ENCODE results near the gene HIP1.

The HIP1 gene

DNA sequence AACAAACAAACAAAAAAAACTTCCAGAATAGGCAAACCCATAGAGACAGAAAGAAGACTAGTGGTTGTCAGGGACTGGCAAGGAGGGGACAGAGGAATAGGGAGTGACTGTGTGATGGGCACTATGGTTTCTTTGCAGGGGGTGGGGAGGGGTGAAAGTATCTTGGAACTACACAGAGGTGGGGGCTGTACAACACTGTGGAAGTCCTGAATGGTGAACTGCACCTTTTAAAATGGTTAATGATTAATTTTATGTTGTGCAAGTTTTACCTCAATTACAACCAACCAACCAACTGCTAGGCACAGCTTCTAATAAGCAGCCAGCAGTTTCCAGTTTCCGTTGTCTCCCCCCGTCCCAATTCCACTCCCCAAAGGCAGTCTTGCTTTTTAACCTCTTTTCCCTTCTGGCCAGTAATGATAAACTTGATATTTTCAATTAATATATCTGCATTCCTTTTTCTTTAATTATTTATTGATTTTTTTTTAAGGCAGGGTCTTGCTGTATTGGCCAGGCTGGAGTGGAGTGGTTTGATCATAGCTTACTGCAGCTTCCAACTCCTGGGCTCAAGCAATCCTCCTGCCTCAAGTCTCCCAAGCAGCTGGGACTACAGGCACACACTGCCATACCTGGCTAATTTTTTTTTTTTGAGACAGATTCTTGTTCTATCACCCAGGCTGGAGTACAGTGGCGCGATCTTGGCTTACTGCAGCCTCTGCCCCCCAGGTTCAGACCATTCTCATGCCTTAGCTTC is 46.8 kb downstream of the HIP1 start:
- DNase-seq (ENCODE audit: low read depth) = no peak
- no peak for TF ChIP-seq POLR2A (IDR thresholded peaks at IDR 0.05; ENCODE audit: extremely low read depth, insufficient read length)
- TF ChIP-seq, protein P1, sequence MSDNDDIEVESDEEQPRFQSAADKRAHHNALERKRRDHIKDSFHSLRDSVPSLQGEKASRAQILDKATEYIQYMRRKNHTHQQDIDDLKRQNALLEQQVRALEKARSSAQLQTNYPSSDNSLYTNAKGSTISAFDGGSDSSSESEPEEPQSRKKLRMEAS (IDR thresholded peaks at IDR 0.05; ENCODE audit: low read depth, low read length) = no peak
- no peak for TF ChIP-seq MYC (IDR thresholded peaks at IDR 0.05; ENCODE audit: low read depth, low read length)
- TF ChIP-seq, protein P2, sequence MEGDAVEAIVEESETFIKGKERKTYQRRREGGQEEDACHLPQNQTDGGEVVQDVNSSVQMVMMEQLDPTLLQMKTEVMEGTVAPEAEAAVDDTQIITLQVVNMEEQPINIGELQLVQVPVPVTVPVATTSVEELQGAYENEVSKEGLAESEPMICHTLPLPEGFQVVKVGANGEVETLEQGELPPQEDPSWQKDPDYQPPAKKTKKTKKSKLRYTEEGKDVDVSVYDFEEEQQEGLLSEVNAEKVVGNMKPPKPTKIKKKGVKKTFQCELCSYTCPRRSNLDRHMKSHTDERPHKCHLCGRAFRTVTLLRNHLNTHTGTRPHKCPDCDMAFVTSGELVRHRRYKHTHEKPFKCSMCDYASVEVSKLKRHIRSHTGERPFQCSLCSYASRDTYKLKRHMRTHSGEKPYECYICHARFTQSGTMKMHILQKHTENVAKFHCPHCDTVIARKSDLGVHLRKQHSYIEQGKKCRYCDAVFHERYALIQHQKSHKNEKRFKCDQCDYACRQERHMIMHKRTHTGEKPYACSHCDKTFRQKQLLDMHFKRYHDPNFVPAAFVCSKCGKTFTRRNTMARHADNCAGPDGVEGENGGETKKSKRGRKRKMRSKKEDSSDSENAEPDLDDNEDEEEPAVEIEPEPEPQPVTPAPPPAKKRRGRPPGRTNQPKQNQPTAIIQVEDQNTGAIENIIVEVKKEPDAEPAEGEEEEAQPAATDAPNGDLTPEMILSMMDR (IDR thresholded peaks at IDR 0.05; ENCODE audit: low read depth, low read length) = no peak

DNA sequence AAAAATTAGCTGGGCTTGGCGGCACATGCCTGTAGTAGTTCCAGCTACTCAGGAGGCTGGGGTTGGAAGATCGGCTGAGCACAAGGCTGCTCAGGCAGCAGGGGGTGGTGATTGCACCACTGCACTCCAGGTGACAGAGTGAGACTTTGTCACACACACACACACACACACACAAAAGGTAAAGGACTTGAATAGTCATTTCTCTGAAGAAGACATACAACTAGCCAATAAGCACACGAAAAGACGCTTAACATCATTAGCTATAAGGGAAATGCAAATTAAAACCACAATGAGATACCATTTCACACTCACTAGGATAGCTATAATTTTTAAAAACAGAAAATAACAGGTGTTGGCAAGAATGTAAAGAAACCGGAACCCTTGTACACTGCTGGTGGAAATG is 48.6 kb downstream of the HIP1 start:
- no peak for DNase-seq (ENCODE audit: low read depth)
- H3K4me3 ChIP-seq (ENCODE audit: low read depth, low read length) = no peak overlapping the region
- no peak for TF ChIP-seq POLR2A (IDR thresholded peaks at IDR 0.05; ENCODE audit: extremely low read depth, insufficient read length)
- no peak for TF ChIP-seq MYC (IDR thresholded peaks at IDR 0.05; ENCODE audit: low read depth, low read length)
- TF ChIP-seq, protein P1 (IDR thresholded peaks at IDR 0.05; ENCODE audit: low read depth, low read length) = no peak
- TF ChIP-seq, protein P2 (IDR thresholded peaks at IDR 0.05; ENCODE audit: low read depth, low read length) = no peak

More for the DNA sequence above, 46.8 kb downstream of the HIP1 start:
- no peak overlapping the region for H3K4me3 ChIP-seq (ENCODE audit: low read depth, low read length)

DNA sequence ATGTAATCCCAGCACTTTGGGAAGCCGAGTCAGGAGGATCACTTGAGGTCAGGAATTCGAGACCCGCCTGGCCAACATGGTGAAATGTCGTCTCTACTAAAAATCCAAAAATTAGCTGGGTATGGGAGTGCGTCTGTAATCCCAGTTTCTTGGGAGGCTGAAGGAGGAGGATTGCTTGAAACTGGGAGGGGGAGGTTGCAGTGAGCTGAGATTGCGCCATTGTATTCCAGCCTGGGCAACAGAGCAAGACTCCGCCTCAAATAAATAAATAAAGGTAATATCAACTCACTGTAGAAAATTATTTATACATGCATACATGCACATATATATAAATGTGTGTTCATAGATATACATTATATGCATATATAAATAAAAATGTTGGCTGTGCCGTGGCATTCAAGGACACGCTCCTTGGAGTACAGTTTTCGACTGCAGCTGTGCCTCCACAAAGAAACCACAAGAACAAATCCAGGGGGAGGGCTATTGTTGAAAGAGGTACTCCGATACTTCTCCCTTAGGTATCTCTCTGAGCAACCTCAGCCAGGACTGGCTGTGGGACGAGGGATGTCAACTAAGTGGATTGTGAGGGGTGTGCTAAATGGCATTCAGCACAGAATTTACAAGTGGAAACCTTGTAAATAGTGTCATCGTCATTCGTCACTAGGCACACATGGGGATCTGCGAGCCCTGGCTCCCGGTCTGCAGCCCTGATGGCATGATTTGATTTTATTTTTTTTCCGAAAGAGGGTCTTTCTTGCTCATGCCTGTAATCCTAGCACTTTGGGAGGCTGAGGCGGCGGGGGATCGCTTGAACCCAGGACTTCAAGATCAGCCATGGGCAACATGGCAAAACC is 49.3 kb downstream of the HIP1 start:
- H3K4me3 ChIP-seq (ENCODE audit: low read depth, low read length) = no peak overlapping the region
- TF ChIP-seq, protein P1 (IDR thresholded peaks at IDR 0.05; ENCODE audit: low read depth, low read length) = no peak
- no peak for TF ChIP-seq POLR2A (IDR thresholded peaks at IDR 0.05; ENCODE audit: extremely low read depth, insufficient read length)
- TF ChIP-seq, protein P2 (IDR thresholded peaks at IDR 0.05; ENCODE audit: low read depth, low read length) = no peak
- no peak for TF ChIP-seq MYC (IDR thresholded peaks at IDR 0.05; ENCODE audit: low read depth, low read length)
- DNase-seq (ENCODE audit: low read depth) = peak; percentile 22

DNA sequence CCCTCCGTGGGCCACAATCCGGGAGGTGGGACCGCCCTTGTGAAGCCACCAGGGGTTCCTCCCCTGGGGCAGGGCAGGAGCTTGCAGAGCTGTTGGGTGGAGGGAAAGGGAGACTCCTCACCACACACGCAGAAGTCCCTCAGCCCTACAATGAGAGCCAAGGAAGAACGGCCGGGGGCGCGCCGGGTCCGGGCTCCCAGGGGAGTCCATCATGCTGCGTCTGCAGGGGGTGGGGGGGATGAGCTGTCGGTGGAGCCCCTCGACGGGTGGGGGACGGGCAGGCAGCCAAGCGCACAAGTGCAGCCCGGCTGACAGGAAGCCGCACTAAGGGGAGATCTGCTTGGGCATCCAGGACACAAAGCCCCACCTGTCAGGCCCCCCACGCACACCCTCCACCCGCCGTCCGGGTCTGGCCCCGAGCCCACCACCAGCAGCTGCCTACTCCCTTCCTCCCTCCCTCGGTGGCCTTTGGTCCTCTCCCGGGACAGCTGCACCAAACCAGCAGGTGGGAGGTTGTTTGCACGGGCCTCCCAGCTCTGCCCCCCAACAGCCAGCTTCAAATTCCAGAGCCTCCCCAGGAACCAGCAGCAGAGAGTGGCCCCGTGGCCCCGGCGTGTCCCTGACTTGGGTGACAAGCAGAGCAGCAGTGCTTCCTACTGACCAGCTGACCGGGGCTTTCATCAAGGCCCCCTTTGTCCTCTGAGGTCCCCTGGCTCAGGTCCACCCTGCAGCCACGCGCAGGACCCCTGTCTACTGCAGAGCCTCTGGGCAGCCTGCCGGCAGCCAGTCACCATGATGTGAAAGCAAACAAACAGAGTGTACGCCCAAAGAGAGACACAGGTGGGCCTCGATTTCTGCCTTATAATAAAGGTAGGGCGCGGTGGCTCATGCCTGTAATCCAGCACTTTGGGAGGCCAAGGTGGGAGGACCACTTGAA is 50.3 kb downstream of the HIP1 start:
- peak; percentile 88 for DNase-seq (ENCODE audit: low read depth)
- no peak overlapping the region for H3K4me3 ChIP-seq (ENCODE audit: low read depth, low read length)
- TF ChIP-seq POLR2A (IDR thresholded peaks at IDR 0.05; ENCODE audit: extremely low read depth, insufficient read length) = no peak
- TF ChIP-seq, protein P1 (IDR thresholded peaks at IDR 0.05; ENCODE audit: low read depth, low read length) = no peak
- no peak for TF ChIP-seq MYC (IDR thresholded peaks at IDR 0.05; ENCODE audit: low read depth, low read length)
- TF ChIP-seq, protein P2 (IDR thresholded peaks at IDR 0.05; ENCODE audit: low read depth, low read length) = no peak
